Cardiac muscle cell (in vitro differentiated cells and primary cell): ENCODE results near the gene VMO1. TPM values are rescaled to one million over a fixed set of nuclear protein-coding genes. Genes with fewer than 3 reads are reported as not detected.

ENCODE experiments used
- DNase-seq, 2 donors: peaks; one replicate each; pipeline versions ENCODE4 v3.0.0 to v3.0.0-alpha.2; 2010 to 2017; ENCODE audit warnings: low read depth in 1 of 2, low spot score in 1 of 2
- H3K27ac ChIP-seq: fragments of 200-600 bp; sonication (generic); 2 replicates; pipeline ENCODE4 v1.5.1; 2016
- H3K27me3 ChIP-seq: fragments of 200-600 bp; sonication (generic); 2 replicates; pipeline ENCODE4 v1.6.0; 2016; ENCODE audit warnings: control low read depth
- H3K36me3 ChIP-seq: fragments of 200-600 bp; sonication (generic); 2 replicates; pipeline ENCODE4 v1.5.1; 2016; ENCODE audit warnings: control low read depth
- H3K4me1 ChIP-seq: fragments of 200-600 bp; sonication (generic); 2 replicates; pipeline ENCODE4 v1.8.1; 2017; ENCODE audit warnings: low read depth, mild to moderate bottlenecking, mixed run types
- H3K4me3 ChIP-seq: fragments of 200-600 bp; sonication (generic); 2 replicates; pipeline ENCODE4 v1.5.1; 2016; ENCODE audit warnings: mild to moderate bottlenecking
- H3K9me3 ChIP-seq: fragments of 200-600 bp; sonication (generic); 2 replicates; pipeline ENCODE4 v1.5.1; 2017; ENCODE audit warnings: low read depth, mild to moderate bottlenecking, control low read depth
- polyA plus RNA-seq: library from polyadenylated mRNA; unstranded; fragments of >200 nt; fragmentation: Nextera tagmentation; extraction: Ambion mirVana; gene quantifications from 2 replicates; pipeline ENCODE4 v1.2.1, GENCODE V29; 2016
- total RNA-seq: library from RNA; depleted of rRNA; stranded (reverse); fragments of >200 nt; gene quantifications from 2 replicates; pipeline ENCODE4 v1.2.3, GENCODE V29; 2016
- TF ChIP-seq, protein P1 (sequence below): IDR thresholded peaks from 2 replicates; pipeline ENCODE4 v1.5.1; 2012; ENCODE audit warnings: low read depth, mild to moderate bottlenecking, low read length

Gene VMO1
- total and polyA plus RNA-seq, 2 experiments from 2014 or later = 1.2 to 2.2 TPM

DNA sequence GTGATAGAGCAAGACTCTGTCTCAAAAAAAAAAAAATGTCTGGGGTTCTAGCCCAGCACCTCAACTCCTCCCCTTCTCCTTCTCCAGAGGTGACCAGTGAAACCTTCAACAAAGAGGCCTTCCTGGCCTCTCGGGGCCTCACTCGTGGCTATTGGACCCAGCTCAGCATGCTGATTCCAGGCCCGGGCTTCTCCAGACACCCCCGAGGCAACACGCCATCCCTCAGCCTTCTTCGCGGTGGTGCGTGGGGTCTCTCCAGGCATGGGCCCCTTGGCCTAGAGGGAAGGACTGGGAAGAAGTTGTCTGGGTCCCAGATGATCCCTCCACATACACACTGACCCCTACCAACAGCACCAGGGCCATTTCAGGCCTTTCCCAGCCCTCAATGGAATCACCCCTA lies 42.9 kb downstream of the VMO1 start:
- TF ChIP-seq, protein P1, sequence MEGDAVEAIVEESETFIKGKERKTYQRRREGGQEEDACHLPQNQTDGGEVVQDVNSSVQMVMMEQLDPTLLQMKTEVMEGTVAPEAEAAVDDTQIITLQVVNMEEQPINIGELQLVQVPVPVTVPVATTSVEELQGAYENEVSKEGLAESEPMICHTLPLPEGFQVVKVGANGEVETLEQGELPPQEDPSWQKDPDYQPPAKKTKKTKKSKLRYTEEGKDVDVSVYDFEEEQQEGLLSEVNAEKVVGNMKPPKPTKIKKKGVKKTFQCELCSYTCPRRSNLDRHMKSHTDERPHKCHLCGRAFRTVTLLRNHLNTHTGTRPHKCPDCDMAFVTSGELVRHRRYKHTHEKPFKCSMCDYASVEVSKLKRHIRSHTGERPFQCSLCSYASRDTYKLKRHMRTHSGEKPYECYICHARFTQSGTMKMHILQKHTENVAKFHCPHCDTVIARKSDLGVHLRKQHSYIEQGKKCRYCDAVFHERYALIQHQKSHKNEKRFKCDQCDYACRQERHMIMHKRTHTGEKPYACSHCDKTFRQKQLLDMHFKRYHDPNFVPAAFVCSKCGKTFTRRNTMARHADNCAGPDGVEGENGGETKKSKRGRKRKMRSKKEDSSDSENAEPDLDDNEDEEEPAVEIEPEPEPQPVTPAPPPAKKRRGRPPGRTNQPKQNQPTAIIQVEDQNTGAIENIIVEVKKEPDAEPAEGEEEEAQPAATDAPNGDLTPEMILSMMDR = no peak
- Histone ChIP-seq H3K4me1 (no peaks in the 10 kb centered on the region), H3K36me3 (no peaks in the 10 kb centered on the region), H3K27ac (no peak overlapping the region), H3K27me3 (peaks cover 83% of the 10 kb centered on the region), H3K4me3 (no peak overlapping the region), H3K9me3 (no peaks in the 10 kb centered on the region)
- no peak for DNase-seq

DNA sequence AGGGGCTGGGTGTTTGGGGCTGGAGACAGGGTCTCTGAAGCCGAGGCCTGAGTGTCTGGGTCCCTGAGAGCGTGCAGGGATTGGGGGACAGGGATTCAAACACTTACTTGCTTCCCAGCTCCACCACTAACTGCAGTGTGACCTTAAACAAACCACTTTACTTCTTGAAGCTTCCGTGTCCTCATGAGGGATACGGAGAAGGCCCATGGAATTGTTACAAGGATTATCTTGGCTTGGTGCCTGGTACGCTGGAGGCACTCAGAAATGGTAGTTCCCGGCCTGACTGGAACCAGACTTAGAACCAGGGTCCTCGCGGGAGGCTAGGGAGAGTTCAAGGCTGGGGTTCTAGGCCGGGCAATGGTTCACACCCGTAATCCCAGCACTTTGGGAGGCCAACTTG lies 43.5 kb downstream of the VMO1 start:
- H3K9me3 ChIP-seq = no peaks in the 10 kb centered on the region
- DNase-seq = peak in 1 of 2 donors; percentile 24
- H3K4me1 ChIP-seq = no peaks in the 10 kb centered on the region
- no peaks in the 10 kb centered on the region for H3K36me3 ChIP-seq
- no peak overlapping the region for H3K27ac ChIP-seq
- TF ChIP-seq, protein P1 = no peak
- peaks cover 88% of the 10 kb centered on the region for H3K27me3 ChIP-seq
- no peak overlapping the region for H3K4me3 ChIP-seq

DNA sequence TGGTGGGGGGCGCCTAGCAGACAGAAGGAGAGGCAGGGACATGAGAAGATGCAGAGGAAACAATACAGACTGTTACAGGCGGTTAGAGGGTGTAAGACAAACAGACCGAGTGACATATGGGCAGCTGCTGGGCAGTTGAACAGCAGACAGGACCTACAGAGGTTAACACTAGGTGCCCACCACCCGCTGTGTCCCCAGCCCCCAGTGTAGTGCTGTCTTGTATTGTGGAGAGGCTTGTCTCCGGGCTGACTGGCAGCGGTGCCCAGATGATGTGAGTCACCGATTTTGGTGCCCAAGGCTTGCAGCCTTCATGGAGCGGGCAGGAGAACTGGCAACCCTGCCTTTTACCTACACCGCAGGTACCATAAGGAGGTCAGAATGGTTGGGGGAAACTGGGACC lies 44.0 kb downstream of the VMO1 start:
- H3K9me3 ChIP-seq = no peaks in the 10 kb centered on the region
- H3K27me3 ChIP-seq = peaks cover 93% of the 10 kb centered on the region
- H3K4me1 ChIP-seq = no peaks in the 10 kb centered on the region
- H3K36me3 ChIP-seq = no peaks in the 10 kb centered on the region
- no peak overlapping the region for H3K4me3 ChIP-seq
- no peak overlapping the region for H3K27ac ChIP-seq
- TF ChIP-seq, protein P1 = no peak
- DNase-seq = no peak

DNA sequence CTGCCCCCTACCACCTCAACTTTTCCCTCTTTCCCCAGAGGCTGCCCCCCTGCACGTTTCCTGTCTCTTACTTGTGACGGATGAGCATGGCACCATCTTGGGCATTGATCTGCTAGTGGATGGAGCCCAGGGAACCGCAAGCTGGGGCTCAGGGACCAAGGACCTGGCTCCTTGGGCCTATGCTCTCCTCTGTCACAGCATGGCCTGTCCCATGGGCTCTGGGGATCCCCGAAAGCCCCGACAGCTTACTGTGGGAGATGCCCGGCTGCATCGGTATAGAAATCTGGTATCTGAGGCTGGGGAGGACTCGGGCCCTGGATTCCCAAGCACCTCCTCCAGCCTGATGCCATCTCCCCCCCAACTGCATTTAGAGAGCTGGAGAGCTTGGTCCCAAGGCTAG lies 44.6 kb downstream of the VMO1 start:
- Histone ChIP-seq H3K27me3 (peaks cover 99% of the 10 kb centered on the region), H3K36me3 (no peaks in the 10 kb centered on the region)
- TF ChIP-seq, protein P1 = no peak

DNA sequence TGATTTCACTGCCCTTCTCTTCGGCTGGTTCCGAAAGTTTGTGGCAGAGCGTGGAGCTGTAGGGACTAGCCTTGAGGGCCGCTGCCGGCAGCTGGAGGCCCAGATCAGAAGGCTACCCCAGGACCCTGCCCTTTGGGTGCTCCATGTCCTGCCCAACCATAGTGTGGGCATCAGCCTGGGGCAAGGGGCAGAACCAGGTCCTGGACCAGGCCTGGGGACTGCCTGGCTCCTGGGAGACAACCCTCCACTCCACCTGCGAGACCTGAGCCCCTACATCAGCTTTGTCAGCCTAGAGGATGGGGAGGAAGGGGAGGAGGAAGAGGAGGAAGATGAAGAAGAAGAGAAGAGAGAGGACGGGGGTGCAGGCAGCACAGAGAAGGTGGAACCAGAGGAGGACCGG lies 45.6 kb downstream of the VMO1 start:
- TF ChIP-seq, protein P1 = no peak
- H3K36me3 ChIP-seq = no peaks in the 10 kb centered on the region
- H3K27ac ChIP-seq = no peak overlapping the region
- H3K27me3 ChIP-seq = peaks cover 98% of the 10 kb centered on the region
- no peak for DNase-seq
- no peak overlapping the region for H3K4me3 ChIP-seq
- H3K9me3 ChIP-seq = no peaks in the 10 kb centered on the region
- no peaks in the 10 kb centered on the region for H3K4me1 ChIP-seq

More for the DNA sequence above, 44.6 kb downstream of the VMO1 start:
- H3K4me3 ChIP-seq = no peak overlapping the region
- H3K27ac ChIP-seq = no peak overlapping the region
- no peaks in the 10 kb centered on the region for H3K4me1 ChIP-seq
- no peaks in the 10 kb centered on the region for H3K9me3 ChIP-seq
- no peak for DNase-seq

DNA sequence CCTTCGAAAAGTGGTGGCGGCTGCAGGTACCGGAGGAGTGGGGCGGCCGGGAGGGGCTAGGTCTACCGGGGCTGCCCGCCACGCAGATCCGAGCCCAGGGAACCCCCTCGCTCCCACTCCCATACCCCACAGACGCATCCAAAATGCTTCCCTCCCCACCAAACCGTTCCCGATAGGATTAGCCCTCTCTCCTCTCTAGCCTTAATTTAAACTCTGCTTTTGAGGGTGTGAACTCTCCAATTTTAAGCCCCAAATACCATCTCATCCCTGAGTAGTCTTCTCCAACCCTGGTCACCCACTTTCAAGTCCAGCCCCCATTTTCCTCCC lies 46.2 kb downstream of the VMO1 start:
- peak overlapping the region; percentile 54 for H3K4me3 ChIP-seq

More for the DNA sequence above, 46.2 kb downstream of the VMO1 start:
- no peak overlapping the region for H3K27ac ChIP-seq
- peaks cover 98% of the 10 kb centered on the region for H3K27me3 ChIP-seq
- no peaks in the 10 kb centered on the region for H3K4me1 ChIP-seq
- TF ChIP-seq, protein P1 = no peak
- no peaks in the 10 kb centered on the region for H3K36me3 ChIP-seq
- DNase-seq = no peak
- H3K9me3 ChIP-seq = no peaks in the 10 kb centered on the region
